AG09309 (cell line): ENCODE measurements around the gene SYCE1.

ENCODE experiments used
- DNase-seq: peaks from one replicate; pipeline ENCODE4 v3.0.0-alpha.2; 2010; ENCODE audit warnings: low read depth
- H3K4me3 ChIP-seq: 2 replicates; pipeline ENCODE4 v1.5.1; 2011; ENCODE audit warnings: mild to moderate bottlenecking, low read depth, low read length, moderate library complexity; ENCODE audit not compliant: control insufficient read depth
- CTCF ChIP-seq: IDR thresholded peaks from 2 replicates; pipeline ENCODE4 v1.5.1; 2011; ENCODE audit warnings: mild to moderate bottlenecking, low read depth, low read length, inconsistent platforms; ENCODE audit not compliant: insufficient read depth, control insufficient read depth; ENCODE audit errors: missing control alignments

SYCE1 gene

GRCh38 chr10:133511408-133511807 lies 54.0 kb downstream of the SYCE1 start:
- TF ChIP-seq CTCF: no peak
- no peak for DNase-seq
- no peak overlapping the region for H3K4me3 ChIP-seq

- DNase-seq: no peak
- no peak for TF ChIP-seq CTCF
Measured at GRCh38 chr10:133509700-133510099, 55.7 kb downstream of the SYCE1 start.

More at GRCh38 chr10:133509700-133510099, 55.7 kb downstream of the SYCE1 start:
- no peak overlapping the region for H3K4me3 ChIP-seq
